Trophoblast cell (in vitro differentiated cells and primary cell): ENCODE results near the gene SOX6.

Source experiments
- DNase-seq, 2 donors: peaks; one replicate each; pipeline ENCODE4 v3.0.0-alpha.2; 2016
- H2AFZ ChIP-seq: 2 replicates; pipeline ENCODE4 v1.6.1; 2013; ENCODE audit warnings: low read length, moderate library complexity, mild to moderate bottlenecking; ENCODE audit not compliant: insufficient read depth, poor library complexity
- H2AK5ac ChIP-seq: 2 replicates; pipeline ENCODE4 v1.6.1; 2013; ENCODE audit warnings: mild to moderate bottlenecking, low read length
- H2BK120ac ChIP-seq: 2 replicates; pipeline ENCODE4 v1.6.1; 2013; ENCODE audit warnings: low read length, mild to moderate bottlenecking, moderate library complexity; ENCODE audit not compliant: insufficient read depth, poor library complexity
- H2BK12ac ChIP-seq: 2 replicates; pipeline ENCODE4 v1.6.1; 2013; ENCODE audit warnings: mild to moderate bottlenecking, low read length, moderate library complexity
- H2BK5ac ChIP-seq: 2 replicates; pipeline ENCODE4 v1.6.1; 2013; ENCODE audit warnings: low read length, low read depth, moderate library complexity, mild to moderate bottlenecking; ENCODE audit not compliant: poor library complexity
- H3K14ac ChIP-seq: 2 replicates; pipeline ENCODE4 v1.6.1; 2013; ENCODE audit warnings: mild to moderate bottlenecking, low read length
- H3K18ac ChIP-seq: 2 replicates; pipeline ENCODE4 v1.6.1; 2013; ENCODE audit warnings: mild to moderate bottlenecking, low read length
- H3K23ac ChIP-seq: 2 replicates; pipeline ENCODE4 v1.6.1; 2013; ENCODE audit warnings: low read length
- H3K27ac ChIP-seq: 2 replicates; pipeline ENCODE4 v1.5.1; 2013; ENCODE audit warnings: low read depth, mild to moderate bottlenecking, inconsistent platforms, low read length, moderate library complexity
- H3K27me3 ChIP-seq: 2 replicates; pipeline ENCODE4 v1.6.1; 2013; ENCODE audit warnings: inconsistent platforms, mild to moderate bottlenecking, low read length, moderate library complexity; ENCODE audit not compliant: insufficient read depth
- H3K36me3 ChIP-seq, 2 experiments: 1 replicate in 1 of 2; 2 replicates in 1 of 2; pipeline ENCODE4 v1.6.1; 2013; ENCODE audit warnings: low read length in 2 of 2, mild to moderate bottlenecking in 2 of 2, moderate library complexity in 1 of 2; ENCODE audit not compliant: insufficient read depth in 2 of 2, control insufficient read depth in 1 of 2
- H3K4ac ChIP-seq: 2 replicates; pipeline ENCODE4 v1.6.1; 2013; ENCODE audit warnings: low read depth, mild to moderate bottlenecking, low read length, moderate library complexity
- H3K4me1 ChIP-seq, 2 experiments: 1 replicate in 1 of 2; 2 replicates in 1 of 2; pipeline ENCODE4 v1.6.1; 2013; ENCODE audit warnings: low read length in 2 of 2, mild to moderate bottlenecking in 2 of 2, moderate library complexity in 1 of 2; ENCODE audit not compliant: insufficient read depth in 2 of 2, control insufficient read depth in 1 of 2
- H3K4me2 ChIP-seq: 2 replicates; pipeline ENCODE4 v1.6.1; 2013; ENCODE audit warnings: inconsistent platforms, mild to moderate bottlenecking, low read length, moderate library complexity
- H3K4me3 ChIP-seq: 2 replicates; pipeline ENCODE4 v1.5.1; 2013; ENCODE audit warnings: mild to moderate bottlenecking, low read depth, low read length, inconsistent platforms
- H3K79me1 ChIP-seq: one replicate; pipeline ENCODE4 v1.6.1; 2013; ENCODE audit warnings: low read length
- H3K79me2 ChIP-seq: 2 replicates; pipeline ENCODE4 v1.6.1; 2013; ENCODE audit warnings: low read length, mild to moderate bottlenecking; ENCODE audit not compliant: control insufficient read depth, insufficient read depth, poor library complexity
- H3K9ac ChIP-seq: 2 replicates; pipeline ENCODE4 v1.6.1; 2013; ENCODE audit warnings: mild to moderate bottlenecking, low read length
- H3K9me3 ChIP-seq: 2 replicates; pipeline ENCODE4 v1.6.1; 2013; ENCODE audit warnings: low read depth, mild to moderate bottlenecking, control low read depth, inconsistent platforms, low read length; ENCODE audit not compliant: insufficient read depth
- H4K12ac ChIP-seq: 2 replicates; pipeline ENCODE4 v1.6.1; 2013; ENCODE audit warnings: low read depth, mild to moderate bottlenecking, low read length, moderate library complexity
- H4K8ac ChIP-seq: 2 replicates; pipeline ENCODE4 v1.6.1; 2013; ENCODE audit warnings: low read depth, mild to moderate bottlenecking, low read length, moderate library complexity
- H4K91ac ChIP-seq: one replicate; pipeline ENCODE4 v1.6.1; 2013; ENCODE audit warnings: low read depth, mild to moderate bottlenecking, low read length, moderate library complexity
- WGBS: extraction: QIAGEN DNeasy Blood & Tissue Kit; methylation state at CpG from one replicate; pipeline ENCODE4 v1.1.7; 2013; ENCODE audit warnings: missing lambda C conversion rate; ENCODE audit not compliant: insufficient read length, insufficient coverage; ENCODE audit errors: extremely low coverage; 5-methylcytosine and 5-hydroxymethylcytosine counted together

Gene SOX6

GRCh38 chr11:16296273-16296672 is 60.1 kb downstream of the SOX6 start:
- Histone ChIP-seq H3K9me3 (no peaks in the 10 kb centered on the region), H2BK5ac (no peak overlapping the region), H3K18ac (no peak overlapping the region), H3K79me1 (no peaks in the 10 kb centered on the region), H2AFZ (no peak overlapping the region), H2BK120ac (no peak overlapping the region), H2AK5ac (no peak overlapping the region), H3K36me3 (no peaks in the 10 kb centered on the region), H3K4me3 (no peak overlapping the region), H3K4ac (no peak overlapping the region), H4K8ac (no peak overlapping the region), H2BK12ac (no peak overlapping the region), H4K12ac (no peak overlapping the region), H3K27ac (no peak overlapping the region), H3K9ac (no peak overlapping the region), H3K23ac (no peak overlapping the region), H3K79me2 (no peaks in the 10 kb centered on the region), H3K4me2 (no peak overlapping the region), H4K91ac (no peak overlapping the region), H3K14ac (no peak overlapping the region), H3K4me1 (no peaks in the 10 kb centered on the region), H3K27me3 (no peaks in the 10 kb centered on the region)
- DNase-seq, result peak in 1 of 2 donors; percentile 3
- WGBS, result no CpG with 5 or more reads among the region's 2 CpGs

GRCh38 chr11:16295592-16295991 is 60.8 kb downstream of the SOX6 start:
- Histone ChIP-seq H3K14ac (no peak overlapping the region), H3K4me3 (no peak overlapping the region), H3K23ac (no peak overlapping the region), H3K4me1 (no peaks in the 10 kb centered on the region), H3K79me2 (no peaks in the 10 kb centered on the region), H3K4ac (no peak overlapping the region), H2AK5ac (no peak overlapping the region), H3K27ac (no peak overlapping the region), H3K4me2 (no peak overlapping the region), H4K8ac (no peak overlapping the region), H4K12ac (no peak overlapping the region), H2BK12ac (no peak overlapping the region), H3K18ac (no peak overlapping the region), H3K36me3 (no peaks in the 10 kb centered on the region), H4K91ac (no peak overlapping the region), H3K27me3 (no peaks in the 10 kb centered on the region), H2BK5ac (no peak overlapping the region), H2BK120ac (no peak overlapping the region), H3K79me1 (no peaks in the 10 kb centered on the region), H3K9me3 (no peaks in the 10 kb centered on the region), H2AFZ (no peak overlapping the region), H3K9ac (no peak overlapping the region)
- WGBS, result no CpG with 5 or more reads among the region's 1 CpG
- no peak for DNase-seq

- H3K79me2 ChIP-seq, result no peaks in the 10 kb centered on the region
- no peak overlapping the region for H2AK5ac ChIP-seq
- no peak overlapping the region for H4K12ac ChIP-seq
- H3K27me3 ChIP-seq, result no peaks in the 10 kb centered on the region
- no CpG with 5 or more reads among the region's 2 CpGs for WGBS
- H2BK12ac ChIP-seq, result no peak overlapping the region
- no peak overlapping the region for H3K4ac ChIP-seq
- no peak overlapping the region for H3K18ac ChIP-seq
- no peaks in the 10 kb centered on the region for H3K36me3 ChIP-seq
- H3K4me3 ChIP-seq, result no peak overlapping the region
- no peaks in the 10 kb centered on the region for H3K4me1 ChIP-seq
- no peak overlapping the region for H2AFZ ChIP-seq
- no peak overlapping the region for H3K4me2 ChIP-seq
- DNase-seq, result no peak
- no peak overlapping the region for H3K9ac ChIP-seq
- H2BK5ac ChIP-seq, result no peak overlapping the region
- H3K14ac ChIP-seq, result no peak overlapping the region
- H4K8ac ChIP-seq, result no peak overlapping the region
- no peak overlapping the region for H4K91ac ChIP-seq
- H2BK120ac ChIP-seq, result no peak overlapping the region
- H3K27ac ChIP-seq, result no peak overlapping the region
- H3K9me3 ChIP-seq, result no peaks in the 10 kb centered on the region
- H3K23ac ChIP-seq, result no peak overlapping the region
- no peaks in the 10 kb centered on the region for H3K79me1 ChIP-seq
These were observed 63.1 kb downstream of the SOX6 start for GRCh38 chr11:16293204-16293681.

- Histone ChIP-seq H3K36me3 (no peaks in the 10 kb centered on the region), H3K18ac (no peak overlapping the region), H3K4me3 (no peak overlapping the region), H3K4ac (no peak overlapping the region), H3K79me2 (no peaks in the 10 kb centered on the region), H3K9me3 (no peaks in the 10 kb centered on the region), H3K4me2 (no peak overlapping the region), H3K23ac (no peak overlapping the region), H2AK5ac (no peak overlapping the region), H3K14ac (no peak overlapping the region), H2BK120ac (no peak overlapping the region), H3K9ac (no peak overlapping the region), H3K27me3 (no peaks in the 10 kb centered on the region), H3K4me1 (no peaks in the 10 kb centered on the region), H2BK5ac (no peak overlapping the region), H4K12ac (no peak overlapping the region), H3K27ac (no peak overlapping the region), H4K8ac (no peak overlapping the region), H2BK12ac (no peak overlapping the region), H2AFZ (no peak overlapping the region), H3K79me1 (no peaks in the 10 kb centered on the region), H4K91ac (no peak overlapping the region)
- no CpG with 5 or more reads among the region's 8 CpGs for WGBS
- no peak for DNase-seq
These were observed 64.0 kb downstream of the SOX6 start for GRCh38 chr11:16292167-16292859.
